Natural killer cell (primary cell): ENCODE measurements around the gene SLC44A3. TPM values are rescaled to one million over a fixed set of nuclear protein-coding genes. Genes with fewer than 3 reads are reported as not detected.

Experiments used
- ATAC-seq, 3 donors: fragments of 150-1000 bp in 2 of 3; fragments of 200-7000 bp in 1 of 3; cut with Tn5 transposase; 1 replicate in 1 of 3; 2 replicates in 2 of 3; pipeline ENCODE4 v1.10.0; 2021; ENCODE audit warnings: mild to moderate bottlenecking in 2 of 3, moderate library complexity in 2 of 3
- DNase-seq, 2 donors: peaks; one replicate each; pipeline versions ENCODE4 v3.0.0 to v3.0.0-alpha.2; 2013 to 2021; ENCODE audit warnings: mixed read lengths in 1 of 2
- H3K27ac ChIP-seq: one replicate; pipeline ENCODE4 v1.5.1; 2013; ENCODE audit warnings: mild to moderate bottlenecking, low read length
- H3K27me3 ChIP-seq: one replicate; pipeline ENCODE4 v1.6.1; 2013; ENCODE audit warnings: low read length; ENCODE audit not compliant: control insufficient read depth, insufficient read depth
- H3K36me3 ChIP-seq: one replicate; pipeline ENCODE4 v1.6.1; 2013; ENCODE audit warnings: low read length; ENCODE audit not compliant: control insufficient read depth, insufficient read depth
- H3K4me1 ChIP-seq: one replicate; pipeline ENCODE4 v1.6.1; 2013; ENCODE audit warnings: low read length; ENCODE audit not compliant: control insufficient read depth, insufficient read depth
- H3K4me3 ChIP-seq: one replicate; pipeline ENCODE4 v1.5.1; 2013; ENCODE audit warnings: low read length
- H3K9me3 ChIP-seq: one replicate; pipeline ENCODE4 v1.6.1; 2013; ENCODE audit warnings: low read length; ENCODE audit not compliant: control insufficient read depth, insufficient read depth
- H3K27ac Mint-ChIP-seq, 2 donors: one replicate each; pipeline ENCODE4 v1.8.0; 2022; ENCODE audit warnings: mild to moderate bottlenecking in 2 of 2, mixed read lengths in 2 of 2, moderate library complexity in 1 of 2
- H3K27me3 Mint-ChIP-seq, 2 donors: one replicate each; pipeline ENCODE4 v1.8.0; 2022; ENCODE audit warnings: low read depth in 2 of 2, mixed read lengths in 2 of 2
- H3K36me3 Mint-ChIP-seq: one replicate; pipeline ENCODE4 v1.8.0; 2022; ENCODE audit warnings: mixed read lengths
- H3K4me1 Mint-ChIP-seq, 2 donors: one replicate each; pipeline ENCODE4 v1.8.0; 2022; ENCODE audit warnings: mixed read lengths in 2 of 2
- H3K4me3 Mint-ChIP-seq: one replicate; pipeline ENCODE4 v1.8.0; 2022; ENCODE audit warnings: mild to moderate bottlenecking, moderate library complexity, mixed read lengths
- H3K9me3 Mint-ChIP-seq, 2 donors: one replicate each; pipeline ENCODE4 v1.8.0; 2022; ENCODE audit warnings: mixed read lengths in 2 of 2
- WGBS: methylation state at CpG from one replicate; pipeline ENCODE4 v1.1.7; 2013; ENCODE audit warnings: missing lambda C conversion rate; ENCODE audit not compliant: insufficient coverage; 5-methylcytosine and 5-hydroxymethylcytosine counted together
- intact Hi-C: fragments of 100-400 bp; cut with micrococcal nuclease; formaldehyde crosslinking; loops from one replicate; pipeline ENCODE4 v1.14.2; 2022
- total RNA-seq, 4 donors: library from RNA; stranded (reverse); fragments of 120-200 nt in 1 of 4; gene quantifications; one replicate each; pipeline versions ENCODE4 v1.2.3 to v1.2.4, GENCODE V29; 2013 to 2022
- TF ChIP-seq, protein P1 (sequence below): fragments of 200-600 bp; IDR thresholded peaks from one replicate; pipeline ENCODE4 v1.8.0; 2022; ENCODE audit warnings: antibody characterized with exemption

The SLC44A3 gene
- total RNA-seq, 3 donors from 2014 or later (not counting 1 experiment from before 2014, with no cell fraction given): 0.58 TPM; not detected in 2

DNA sequence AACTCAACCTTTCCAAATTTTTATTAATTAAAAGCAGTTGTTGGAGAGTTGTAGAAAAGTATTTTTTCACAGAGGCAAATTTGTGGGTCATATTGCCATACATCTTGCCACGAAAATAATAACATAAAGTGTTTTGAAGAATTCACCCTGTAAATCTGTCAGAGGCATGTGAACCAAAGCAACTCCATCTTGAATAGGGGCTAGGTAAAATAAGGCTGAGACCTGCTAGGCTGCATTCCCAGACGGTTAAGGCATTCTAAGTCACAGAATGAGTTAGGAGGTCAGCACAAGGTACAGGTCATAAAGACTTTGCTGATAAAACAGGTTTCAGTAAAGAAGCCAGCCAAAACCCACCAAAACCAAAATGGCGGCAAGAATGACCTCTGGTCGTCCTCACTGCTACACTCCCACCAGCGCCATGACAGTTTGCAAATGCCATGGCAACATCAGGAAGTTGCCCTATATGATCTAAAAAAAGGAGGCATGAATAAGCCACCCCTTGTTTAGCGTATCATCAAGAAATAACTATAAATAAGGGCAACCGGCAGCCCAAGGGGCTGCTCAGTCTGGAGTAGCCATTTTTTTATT lies 111.2 kb downstream of the SLC44A3 start:
- no peaks in the 10 kb centered on the region for H3K36me3 Mint-ChIP-seq
- TF ChIP-seq, protein P1, sequence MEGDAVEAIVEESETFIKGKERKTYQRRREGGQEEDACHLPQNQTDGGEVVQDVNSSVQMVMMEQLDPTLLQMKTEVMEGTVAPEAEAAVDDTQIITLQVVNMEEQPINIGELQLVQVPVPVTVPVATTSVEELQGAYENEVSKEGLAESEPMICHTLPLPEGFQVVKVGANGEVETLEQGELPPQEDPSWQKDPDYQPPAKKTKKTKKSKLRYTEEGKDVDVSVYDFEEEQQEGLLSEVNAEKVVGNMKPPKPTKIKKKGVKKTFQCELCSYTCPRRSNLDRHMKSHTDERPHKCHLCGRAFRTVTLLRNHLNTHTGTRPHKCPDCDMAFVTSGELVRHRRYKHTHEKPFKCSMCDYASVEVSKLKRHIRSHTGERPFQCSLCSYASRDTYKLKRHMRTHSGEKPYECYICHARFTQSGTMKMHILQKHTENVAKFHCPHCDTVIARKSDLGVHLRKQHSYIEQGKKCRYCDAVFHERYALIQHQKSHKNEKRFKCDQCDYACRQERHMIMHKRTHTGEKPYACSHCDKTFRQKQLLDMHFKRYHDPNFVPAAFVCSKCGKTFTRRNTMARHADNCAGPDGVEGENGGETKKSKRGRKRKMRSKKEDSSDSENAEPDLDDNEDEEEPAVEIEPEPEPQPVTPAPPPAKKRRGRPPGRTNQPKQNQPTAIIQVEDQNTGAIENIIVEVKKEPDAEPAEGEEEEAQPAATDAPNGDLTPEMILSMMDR: no peak
- Histone ChIP-seq H3K4me1 (peaks cover 8% of the 10 kb centered on the region), H3K4me3 (no peak overlapping the region), H3K27me3 (no peaks in the 10 kb centered on the region), H3K27ac (no peak overlapping the region), H3K36me3 (no peaks in the 10 kb centered on the region), H3K9me3 (no peaks in the 10 kb centered on the region)
- ATAC-seq (no peak), DNase-seq (no peak)
- peaks cover 16 to 25% of the 10 kb centered on the region in 2 donors for H3K27me3 Mint-ChIP-seq
- no peak overlapping the region for H3K4me3 Mint-ChIP-seq
- H3K9me3 Mint-ChIP-seq: no peaks in the 10 kb centered on the region
- 91% methylated on average over 7 of the region's 7 CpGs for WGBS
- H3K27ac Mint-ChIP-seq: no peak overlapping the region
- peaks cover 7 to 8% of the 10 kb centered on the region in 2 donors for H3K4me1 Mint-ChIP-seq
- intact Hi-C loops: no loop called here

DNA sequence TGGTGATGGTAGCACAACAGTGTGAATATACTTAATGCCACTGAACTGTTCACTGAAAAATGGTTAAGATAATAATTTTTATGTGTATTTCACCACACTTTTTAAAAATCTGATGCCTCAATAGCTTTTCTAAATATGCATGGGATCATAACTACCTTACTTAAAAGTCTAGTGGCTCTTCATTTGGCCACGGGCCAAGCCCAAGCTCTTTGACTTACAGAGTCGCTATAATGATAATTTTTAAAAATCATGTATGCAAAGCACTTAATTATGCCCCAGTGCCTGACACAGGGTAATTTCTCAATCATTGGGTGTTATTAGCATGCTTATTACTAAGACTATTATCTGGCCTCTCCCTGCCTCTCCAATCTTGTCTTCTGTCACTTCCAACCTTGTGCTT lies 114.4 kb downstream of the SLC44A3 start:
- Mint-ChIP-seq H3K4me3 (no peak overlapping the region), H3K9me3 (no peaks in the 10 kb centered on the region), H3K4me1 (no peaks in the 10 kb centered on the region), H3K27me3 (peaks cover 18% of the 10 kb centered on the region in 2 donors), H3K27ac (no peak overlapping the region), H3K36me3 (no peaks in the 10 kb centered on the region)
- no peak overlapping the region for H3K4me3 ChIP-seq
- ATAC-seq (no peak), DNase-seq (no peak)
- H3K4me1 ChIP-seq: no peaks in the 10 kb centered on the region
- TF ChIP-seq, protein P1: no peak
- no peaks in the 10 kb centered on the region for H3K36me3 ChIP-seq
- H3K27me3 ChIP-seq: no peaks in the 10 kb centered on the region
- no peak overlapping the region for H3K27ac ChIP-seq
- intact Hi-C loops: no loop called here
- no peaks in the 10 kb centered on the region for H3K9me3 ChIP-seq
- 88% methylated on average over 2 of the region's 2 CpGs for WGBS

DNA sequence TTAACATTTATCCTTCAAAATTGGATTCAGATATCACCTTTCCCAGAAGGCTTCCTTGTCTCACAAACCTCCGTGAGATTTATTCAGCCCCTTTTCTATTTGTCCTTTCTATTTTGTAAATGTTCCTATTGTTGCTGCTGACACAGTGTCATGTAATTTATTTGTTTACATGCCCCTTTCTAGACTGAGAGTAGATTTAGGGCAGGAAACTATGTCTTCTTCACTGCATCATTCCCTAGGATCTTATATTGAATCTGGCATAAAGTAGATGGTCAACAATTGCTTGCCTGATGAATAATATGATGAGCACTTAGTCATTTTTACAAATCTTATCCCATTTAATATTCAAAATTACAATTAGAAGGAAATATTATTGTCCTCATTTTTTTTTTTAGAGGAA lies 114.9 kb downstream of the SLC44A3 start:
- Mint-ChIP-seq H3K9me3 (no peaks in the 10 kb centered on the region), H3K36me3 (no peaks in the 10 kb centered on the region), H3K27ac (no peak overlapping the region), H3K4me1 (no peaks in the 10 kb centered on the region), H3K4me3 (no peak overlapping the region), H3K27me3 (peaks cover 14 to 18% of the 10 kb centered on the region in 2 donors)
- DNase-seq: no peak
- Histone ChIP-seq H3K4me1 (no peaks in the 10 kb centered on the region), H3K27me3 (no peaks in the 10 kb centered on the region), H3K36me3 (no peaks in the 10 kb centered on the region), H3K27ac (no peak overlapping the region), H3K9me3 (no peaks in the 10 kb centered on the region), H3K4me3 (no peak overlapping the region)
- no CpG with 5 or more reads among the region's 1 CpG for WGBS
- no peak for ATAC-seq
- TF ChIP-seq, protein P1: no peak
- intact Hi-C loops: no loop called here

DNA sequence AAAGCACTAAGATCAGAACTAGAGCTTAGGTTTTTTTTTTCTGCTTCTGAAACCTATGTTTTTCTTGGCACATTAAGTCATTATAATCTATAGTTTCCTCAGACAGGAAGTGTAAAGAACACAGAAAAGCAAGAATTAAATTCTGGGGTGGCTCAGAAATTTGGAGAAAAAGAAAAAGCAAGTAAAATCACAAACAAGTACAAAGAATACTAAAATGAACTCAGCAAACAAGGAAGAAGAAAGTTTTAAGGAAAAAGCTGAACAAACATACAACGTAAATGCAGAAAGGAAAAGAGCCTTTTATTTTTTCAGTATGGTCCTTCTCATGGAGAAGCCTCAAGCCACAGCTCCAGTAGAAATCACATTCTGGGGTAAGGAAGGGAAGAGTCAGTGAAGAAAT lies 115.3 kb downstream of the SLC44A3 start:
- no peaks in the 10 kb centered on the region for H3K9me3 ChIP-seq
- DNase-seq: no peak
- WGBS: 54% methylated on average over 1 of the region's 1 CpG
- Mint-ChIP-seq H3K4me1 (no peaks in the 10 kb centered on the region), H3K27me3 (peaks cover 14 to 18% of the 10 kb centered on the region in 2 donors), H3K36me3 (no peaks in the 10 kb centered on the region), H3K27ac (no peak overlapping the region), H3K4me3 (no peak overlapping the region), H3K9me3 (no peaks in the 10 kb centered on the region)
- H3K4me1 ChIP-seq: no peaks in the 10 kb centered on the region
- TF ChIP-seq, protein P1: no peak
- no peaks in the 10 kb centered on the region for H3K36me3 ChIP-seq
- no peaks in the 10 kb centered on the region for H3K27me3 ChIP-seq
- H3K4me3 ChIP-seq: no peak overlapping the region
- H3K27ac ChIP-seq: no peak overlapping the region
- intact Hi-C loops: no loop called here
- ATAC-seq: no peak
